Measurements from ENCODE around the gene RPP25L. TPM values are rescaled to one million over a fixed set of nuclear protein-coding genes. Genes with fewer than 3 reads are reported as not detected.

The RPP25L gene
- total and polyA plus RNA-seq, 2 experiments from 2014 or later, result 16.4 to 25.1 TPM

- H4K20me1 ChIP-seq (replicated peaks; ENCODE audit: insufficient read depth), result no peaks in the 10 kb centered on the region; the same call in 1 of the 2 replicates
- H3K27ac Mint-ChIP-seq, result no peak within 1 kb of the TSS
- peak within 1 kb of the TSS; percentile 78 for H3K4me3 Mint-ChIP-seq
- no peaks in the 10 kb centered on the region for H3K79me2 ChIP-seq (replicated peaks; ENCODE audit: insufficient read depth)
- H3K4me2 ChIP-seq, result peak within 1 kb of the TSS; percentile 81
- H3K9me3 Mint-ChIP-seq, result peaks cover 4% of the 10 kb centered on the region; the same call in 1 of the 3 replicates
- H3K27ac ChIP-seq (ENCODE audit: low read depth), result no peak within 1 kb of the TSS
- TF ChIP-seq EZH2phosphoT487 (IDR thresholded peaks at IDR 0.05; ENCODE audit: unreplicated experiment) (no peak), EZH2 (IDR thresholded peaks at IDR 0.05; ENCODE audit: low read depth, unreplicated experiment) (peak; percentile 85), CTCF (conservative IDR thresholded peaks at IDR 0.05; ENCODE audit: low read depth in 2 of 2) (peak in 1 of 2 experiments; percentile 24; a peak in 1 of 4 replicates)
- H3K27me3 Mint-ChIP-seq (ENCODE audit: insufficient read depth, low read depth, poor library complexity), result peaks cover 75% of the 10 kb centered on the region
- no peaks in the 10 kb centered on the region for H3K9me2 ChIP-seq (ENCODE audit: insufficient read depth)
- peaks cover 4% of the 10 kb centered on the region; the same call in 1 of the 3 replicates for H3K36me3 Mint-ChIP-seq (ENCODE audit: low read depth)
- peaks cover 29% of the 10 kb centered on the region for H3K4me1 Mint-ChIP-seq
- H3K36me3 ChIP-seq (ENCODE audit: insufficient read depth), result no peaks in the 10 kb centered on the region
- ATAC-seq (peak; percentile 79), DNase-seq (ENCODE audit: low spot score) (peak; percentile 69)
- peak within 1 kb of the TSS; percentile 54 for H3K4me3 ChIP-seq
- peaks cover 13% of the 10 kb centered on the region; the same call in 1 of the 2 replicates for H3K4me1 ChIP-seq (ENCODE audit: insufficient read depth)
- H3K27me3 ChIP-seq (ENCODE audit: insufficient read depth), result peaks cover 92% of the 10 kb centered on the region
- H3F3A ChIP-seq (replicated peaks; ENCODE audit: low read depth), result 0 out of 2 replicates have a peak, but pooled peaks cover 3% of the 10 kb centered on the region
- peak within 1 kb of the TSS; percentile 81; the same call in 1 of the 2 replicates for H2AFZ ChIP-seq
Measured at GRCh38 chr9:34628656-34629490, 17.0 kb upstream of the RPP25L start, which contains the start of gene ARID3C. Gene ARID3C, minus strand, starts transcription at chr9:34629066. Its CDS starts 1,052 bp downstream, at chr9:34628014.

GRCh38 chr9:34627716-34628655, 16.1 kb upstream of the RPP25L start:
- 0 out of 2 replicates have a peak, but pooled peaks cover 3% of the 10 kb centered on the region for H3F3A ChIP-seq (replicated peaks; ENCODE audit: low read depth)
- Mint-ChIP-seq H3K27me3 (ENCODE audit: insufficient read depth, low read depth, poor library complexity) (peaks cover 77% of the 10 kb centered on the region), H3K27ac (no peak overlapping the region), H3K9me3 (peaks cover 4% of the 10 kb centered on the region; the same call in 1 of the 3 replicates), H3K4me3 (peak overlapping the region; percentile 78), H3K4me1 (peaks cover 27% of the 10 kb centered on the region), H3K36me3 (ENCODE audit: low read depth) (peaks cover 4% of the 10 kb centered on the region; the same call in 1 of the 3 replicates)
- ATAC-seq (no peak), DNase-seq (ENCODE audit: low spot score) (no peak)
- peak overlapping the region; percentile 81 for H3K4me2 ChIP-seq
- no peaks in the 10 kb centered on the region for H3K9me2 ChIP-seq (ENCODE audit: insufficient read depth)
- peak overlapping the region; percentile 54 for H3K4me3 ChIP-seq
- H2AFZ ChIP-seq, result peak overlapping the region; percentile 81; the same call in 1 of the 2 replicates
- no peak overlapping the region for H3K27ac ChIP-seq (ENCODE audit: low read depth)
- H3K79me2 ChIP-seq (replicated peaks; ENCODE audit: insufficient read depth), result no peaks in the 10 kb centered on the region
- H3K27me3 ChIP-seq (ENCODE audit: insufficient read depth), result peaks cover 100% of the 10 kb centered on the region
- no peaks in the 10 kb centered on the region; the same call in 1 of the 2 replicates for H4K20me1 ChIP-seq (replicated peaks; ENCODE audit: insufficient read depth)
- H3K4me1 ChIP-seq (ENCODE audit: insufficient read depth), result peaks cover 13% of the 10 kb centered on the region; the same call in 1 of the 2 replicates
- no peaks in the 10 kb centered on the region for H3K36me3 ChIP-seq (ENCODE audit: insufficient read depth)
- no peak for TF ChIP-seq POLR2AphosphoS5 (IDR thresholded peaks at IDR 0.05; ENCODE audit: low read depth)
- TF ChIP-seq EZH2 (IDR thresholded peaks at IDR 0.05; ENCODE audit: low read depth, unreplicated experiment), result no peak
- TF ChIP-seq NANOG (IDR thresholded peaks at IDR 0.05; ENCODE audit: borderline replicate concordance), result no peak
- TF ChIP-seq CTCF (conservative IDR thresholded peaks at IDR 0.05; ENCODE audit: low read depth in 2 of 2), result no peak
- no peak for TF ChIP-seq ZNF114 (CRISPR knock-in tag; IDR thresholded peaks at IDR 0.05)
- no peak for TF ChIP-seq JUNB (IDR thresholded peaks at IDR 0.05; ENCODE audit: unreplicated experiment)
- TF ChIP-seq STAT1 (IDR thresholded peaks at IDR 0.05; ENCODE audit: unreplicated experiment), result no peak
- TF ChIP-seq EZH2phosphoT487 (IDR thresholded peaks at IDR 0.05; ENCODE audit: unreplicated experiment), result no peak
- no peak for TF ChIP-seq CREB1 (CRISPR knock-in tag; IDR thresholded peaks at IDR 0.05; ENCODE audit: low read depth)
- no peak for TF ChIP-seq ETS1 (IDR thresholded peaks at IDR 0.05)
- TF ChIP-seq ZNF331 (CRISPR knock-in tag; IDR thresholded peaks at IDR 0.05; ENCODE audit: low read depth), result no peak
